Measurements from ENCODE around the gene COX6B1.
"Not testable (repeated sequence)": the region's sequence is repeated elsewhere in the genome, so short reads cannot be mapped to it uniquely, and the experiment has no call there.

COX6B1 gene

GRCh38 chr19:35669974-35670373 is 21.9 kb downstream of the COX6B1 start:
- TF ChIP-seq, protein P1, sequence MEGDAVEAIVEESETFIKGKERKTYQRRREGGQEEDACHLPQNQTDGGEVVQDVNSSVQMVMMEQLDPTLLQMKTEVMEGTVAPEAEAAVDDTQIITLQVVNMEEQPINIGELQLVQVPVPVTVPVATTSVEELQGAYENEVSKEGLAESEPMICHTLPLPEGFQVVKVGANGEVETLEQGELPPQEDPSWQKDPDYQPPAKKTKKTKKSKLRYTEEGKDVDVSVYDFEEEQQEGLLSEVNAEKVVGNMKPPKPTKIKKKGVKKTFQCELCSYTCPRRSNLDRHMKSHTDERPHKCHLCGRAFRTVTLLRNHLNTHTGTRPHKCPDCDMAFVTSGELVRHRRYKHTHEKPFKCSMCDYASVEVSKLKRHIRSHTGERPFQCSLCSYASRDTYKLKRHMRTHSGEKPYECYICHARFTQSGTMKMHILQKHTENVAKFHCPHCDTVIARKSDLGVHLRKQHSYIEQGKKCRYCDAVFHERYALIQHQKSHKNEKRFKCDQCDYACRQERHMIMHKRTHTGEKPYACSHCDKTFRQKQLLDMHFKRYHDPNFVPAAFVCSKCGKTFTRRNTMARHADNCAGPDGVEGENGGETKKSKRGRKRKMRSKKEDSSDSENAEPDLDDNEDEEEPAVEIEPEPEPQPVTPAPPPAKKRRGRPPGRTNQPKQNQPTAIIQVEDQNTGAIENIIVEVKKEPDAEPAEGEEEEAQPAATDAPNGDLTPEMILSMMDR (conservative IDR thresholded peaks at IDR 0.05) = no peak
- no peak for TF ChIP-seq ZFX (IDR thresholded peaks at IDR 0.05)
- no peak overlapping the region for H3K27ac ChIP-seq

- no peak for TF ChIP-seq ZFX (IDR thresholded peaks at IDR 0.05)
- TF ChIP-seq, protein P1 (conservative IDR thresholded peaks at IDR 0.05) = no peak
- H3K27ac ChIP-seq = no peak overlapping the region
Measured at GRCh38 chr19:35670686-35671085, 22.6 kb downstream of the COX6B1 start.

GRCh38 chr19:35671818-35672217 is 23.7 kb downstream of the COX6B1 start:
- H3K27ac ChIP-seq = no peak overlapping the region
- TF ChIP-seq, protein P1 (conservative IDR thresholded peaks at IDR 0.05) = no peak
- TF ChIP-seq ZFX (IDR thresholded peaks at IDR 0.05) = no peak

GRCh38 chr19:35673121-35673804 is 25.1 kb downstream of the COX6B1 start:
- no peak overlapping the region for H3K27ac ChIP-seq
- no peak for TF ChIP-seq ZFX (IDR thresholded peaks at IDR 0.05)
- TF ChIP-seq, protein P1 (conservative IDR thresholded peaks at IDR 0.05) = no peak

DNA sequence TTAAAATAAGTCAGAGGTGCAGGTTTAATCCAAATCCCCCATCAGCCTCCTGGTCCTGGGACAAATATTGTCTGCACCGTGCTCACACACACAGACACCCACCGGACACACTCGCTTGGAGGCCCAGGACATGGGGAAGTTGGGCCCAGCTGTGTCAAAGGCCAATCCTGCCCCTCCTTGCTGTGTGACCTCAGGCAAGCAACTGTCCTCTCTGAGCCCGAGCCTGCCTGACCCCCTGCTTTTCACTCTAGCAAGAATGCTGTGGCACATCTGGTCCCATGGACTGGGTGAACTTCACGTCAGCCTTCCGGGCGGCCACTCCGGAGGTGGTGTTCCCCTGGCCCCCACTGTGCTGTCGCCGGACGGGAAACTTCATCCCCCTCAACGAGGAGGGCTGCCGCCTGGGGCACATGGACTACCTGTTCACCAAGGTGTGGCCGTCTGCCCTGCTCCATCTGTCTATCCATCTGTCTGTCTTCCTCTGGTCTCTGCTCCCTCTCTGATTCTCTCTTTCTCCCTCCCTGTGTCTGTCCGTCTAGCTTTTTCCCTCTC is 27.5 kb downstream of the COX6B1 start:
- TF ChIP-seq ZFX (IDR thresholded peaks at IDR 0.05) = no peak
- TF ChIP-seq, protein P1 (conservative IDR thresholded peaks at IDR 0.05) = no peak
- H3K27ac ChIP-seq = no peak overlapping the region

- no peak for TF ChIP-seq ZFX (IDR thresholded peaks at IDR 0.05)
- TF ChIP-seq, protein P1 (conservative IDR thresholded peaks at IDR 0.05) = no peak
- H3K27ac ChIP-seq = no peak overlapping the region
Measured at GRCh38 chr19:35689836-35690235, 41.7 kb downstream of the COX6B1 start.

GRCh38 chr19:35691106-35691505 is 43.0 kb downstream of the COX6B1 start:
- not testable (repeated sequence) for H3K27ac ChIP-seq

GRCh38 chr19:35692010-35692409 is 43.9 kb downstream of the COX6B1 start:
- no peak overlapping the region for H3K27ac ChIP-seq
- TF ChIP-seq ZFX (IDR thresholded peaks at IDR 0.05) = no peak
- TF ChIP-seq, protein P1 (conservative IDR thresholded peaks at IDR 0.05) = no peak
